DOHH2 (cell line): ENCODE results near the gene CFAP107.

ENCODE experiments used
- H3F3A ChIP-seq: fragments of 200-600 bp; sonication (generic), shearing (Covaris generic); 2 replicates; pipeline ENCODE4 v1.6.0; 2016; ENCODE audit warnings: antibody characterized with exemption, mild to moderate bottlenecking; ENCODE audit not compliant: control insufficient read depth, insufficient read depth
- H3K27ac ChIP-seq: fragments of 200-600 bp; sonication (generic); 2 replicates; pipeline ENCODE4 v1.5.1; 2014; ENCODE audit warnings: low read depth, mild to moderate bottlenecking, low read length, moderate library complexity
- H3K27me3 ChIP-seq: fragments of 200-600 bp; sonication (generic); 2 replicates; pipeline ENCODE4 v1.6.1; 2014; ENCODE audit warnings: mild to moderate bottlenecking, low read length, mixed read lengths; ENCODE audit not compliant: control insufficient read depth
- H3K36me3 ChIP-seq: fragments of 200-600 bp; sonication (generic); 2 replicates; pipeline ENCODE4 v1.6.1; 2014; ENCODE audit warnings: mild to moderate bottlenecking, low read length, moderate library complexity, mixed read lengths; ENCODE audit not compliant: control insufficient read depth
- H3K4me1 ChIP-seq: fragments of 200-600 bp; sonication (generic); 2 replicates; pipeline ENCODE4 v1.6.1; 2014; ENCODE audit warnings: mild to moderate bottlenecking, low read length, mixed read lengths; ENCODE audit not compliant: control insufficient read depth
- H3K4me2 ChIP-seq: fragments of 200-600 bp; sonication (generic); 2 replicates; pipeline ENCODE4 v1.6.0; 2014; ENCODE audit warnings: mild to moderate bottlenecking, low read length, moderate library complexity
- H3K4me3 ChIP-seq: fragments of 200-600 bp; sonication (generic); 2 replicates; pipeline ENCODE4 v1.5.1; 2014; ENCODE audit warnings: mild to moderate bottlenecking, low read length, mixed read lengths
- H3K79me2 ChIP-seq: fragments of 200-600 bp; sonication (generic); 2 replicates; pipeline ENCODE4 v1.6.1; 2014; ENCODE audit warnings: mild to moderate bottlenecking, low read length, mixed read lengths; ENCODE audit not compliant: control insufficient read depth
- H3K9me2 ChIP-seq: fragments of 200-600 bp; sonication (generic); replicated peaks from 2 replicates; pipeline ENCODE4 v1.6.1; 2014; ENCODE audit warnings: mild to moderate bottlenecking, low read length, mixed read lengths; ENCODE audit not compliant: control insufficient read depth
- H3K9me3 ChIP-seq: fragments of 200-600 bp; sonication (generic); 2 replicates; pipeline ENCODE4 v1.6.1; 2014; ENCODE audit warnings: antibody characterized with exemption, low read length, mixed read lengths; ENCODE audit not compliant: control insufficient read depth, insufficient read depth
- H4K20me1 ChIP-seq: fragments of 200-600 bp; sonication (generic); 2 replicates; pipeline ENCODE4 v1.6.0; 2014; ENCODE audit warnings: low read depth, mild to moderate bottlenecking, antibody characterized with exemption, low read length, moderate library complexity; ENCODE audit not compliant: control insufficient read depth, insufficient read depth
- CTCF ChIP-seq: fragments of 200-600 bp; sonication (generic); IDR thresholded peaks from one replicate; pipeline ENCODE4 v1.5.1; 2014; ENCODE audit warnings: antibody characterized with exemption, mild to moderate bottlenecking, low read depth, low read length; ENCODE audit not compliant: poor library complexity, severe bottlenecking
- EZH2phosphoT487 ChIP-seq: fragments of 200-600 bp; sonication (generic); IDR thresholded peaks from 2 replicates; pipeline ENCODE4 v1.6.1; 2017; ENCODE audit warnings: borderline replicate concordance, mild to moderate bottlenecking, antibody characterized with exemption, low read length, moderate library complexity, mixed read lengths

The CFAP107 gene

GRCh38 chr1:12774801-12775345, 28.9 kb downstream of the CFAP107 start:
- no peaks in the 10 kb centered on the region for H4K20me1 ChIP-seq
- H3K36me3 ChIP-seq: no peaks in the 10 kb centered on the region
- H3K4me2 ChIP-seq: no peak overlapping the region
- H3F3A ChIP-seq: no peaks in the 10 kb centered on the region
- H3K9me3 ChIP-seq: no peaks in the 10 kb centered on the region
- H3K27ac ChIP-seq: no peak overlapping the region
- no peak overlapping the region for H3K4me3 ChIP-seq
- no peaks in the 10 kb centered on the region for H3K9me2 ChIP-seq
- H3K4me1 ChIP-seq: no peaks in the 10 kb centered on the region
- peaks cover 3% of the 10 kb centered on the region; the same call in 1 of the 2 replicates for H3K27me3 ChIP-seq
- TF ChIP-seq EZH2phosphoT487: no peak
- no peak for TF ChIP-seq CTCF
- H3K79me2 ChIP-seq: no peaks in the 10 kb centered on the region

- H4K20me1 ChIP-seq: no peaks in the 10 kb centered on the region
- no peaks in the 10 kb centered on the region for H3F3A ChIP-seq
- H3K4me3 ChIP-seq: no peak overlapping the region
- no peak overlapping the region for H3K27ac ChIP-seq
- TF ChIP-seq CTCF: no peak
- no peak for TF ChIP-seq EZH2phosphoT487
- H3K9me2 ChIP-seq: no peaks in the 10 kb centered on the region
- H3K4me2 ChIP-seq: no peak overlapping the region
- H3K36me3 ChIP-seq: no peaks in the 10 kb centered on the region
- no peaks in the 10 kb centered on the region for H3K79me2 ChIP-seq
- H3K9me3 ChIP-seq: no peaks in the 10 kb centered on the region
- peaks cover 3% of the 10 kb centered on the region; the same call in 1 of the 2 replicates for H3K27me3 ChIP-seq
- H3K4me1 ChIP-seq: no peaks in the 10 kb centered on the region
These were observed 29.4 kb downstream of the CFAP107 start for GRCh38 chr1:12775443-12775842.

- Histone ChIP-seq H3K4me1 (no peaks in the 10 kb centered on the region), H3K4me3 (no peak overlapping the region), H3K9me3 (no peaks in the 10 kb centered on the region), H3K79me2 (no peaks in the 10 kb centered on the region), H3K27me3 (no peaks in the 10 kb centered on the region), H3K27ac (no peak overlapping the region), H3K36me3 (no peaks in the 10 kb centered on the region), H4K20me1 (no peaks in the 10 kb centered on the region), H3F3A (no peaks in the 10 kb centered on the region), H3K9me2 (no peaks in the 10 kb centered on the region), H3K4me2 (no peak overlapping the region)
- TF ChIP-seq EZH2phosphoT487 (no peak), CTCF (no peak)
These were observed 31.0 kb downstream of the CFAP107 start for GRCh38 chr1:12776801-12777557.
